Sigmoid colon (tissue), 7 donors: Measurements from ENCODE around the gene SRSF4. TPM values are rescaled to one million over a fixed set of nuclear protein-coding genes. Genes with fewer than 3 reads are reported as not detected.

ENCODE experiments used
- DNase-seq: peaks from one replicate; pipeline ENCODE4 v3.0.0-alpha.2; 2019
- H3K27ac ChIP-seq, 4 donors: fragments of 200-600 bp; sonication (generic); one replicate each; pipeline ENCODE4 v1.5.1; 2016 to 2019; ENCODE audit warnings: mild to moderate bottlenecking in 1 of 4
- H3K27me3 ChIP-seq, 3 donors: fragments of 200-600 bp; sonication (generic); one replicate each; pipeline ENCODE4 v1.5.1; 2019; ENCODE audit warnings: mild to moderate bottlenecking in 1 of 3
- H3K36me3 ChIP-seq, 4 donors: fragments of 200-600 bp; sonication (generic); one replicate each; pipeline ENCODE4 v1.5.1; 2016 to 2019
- H3K4me1 ChIP-seq, 4 donors: fragments of 200-600 bp; sonication (generic); one replicate each; pipeline ENCODE4 v1.5.1; 2017 to 2019
- H3K4me3 ChIP-seq, 4 donors: fragments of 200-600 bp; sonication (generic); one replicate each; pipeline ENCODE4 v1.5.1; 2017 to 2019; ENCODE audit warnings: mild to moderate bottlenecking in 2 of 4, moderate library complexity in 1 of 4
- H3K9me3 ChIP-seq, 4 donors: fragments of 200-600 bp in 3 of 4; sonication (generic) in 3 of 4; one replicate each; pipeline versions ENCODE4 v1.5.1 to v1.6.1; 2013 to 2019
- EP300 ChIP-seq, 4 donors: sonication (generic); formaldehyde crosslinking; IDR thresholded peaks; one replicate each; pipeline ENCODE4 v1.6.1; 2017; ENCODE audit warnings: antibody characterized with exemption in 4 of 4
- POLR2A ChIP-seq, 2 donors: fragments of 450-650 bp; IDR thresholded peaks; one replicate each; pipeline ENCODE4 v1.6.1; 2016; ENCODE audit warnings: antibody characterized with exemption in 2 of 2, mild to moderate bottlenecking in 2 of 2, moderate library complexity in 2 of 2
- POLR2AphosphoS5 ChIP-seq, 4 donors: sonication (generic); formaldehyde crosslinking; IDR thresholded peaks; one replicate each; pipeline ENCODE4 v1.6.1; 2017; ENCODE audit warnings: antibody characterized with exemption in 4 of 4
- WGBS, 2 donors: extraction: QIAGEN DNeasy Blood & Tissue Kit; methylation state at CpG; one replicate each; pipeline ENCODE4 v1.1.7; 2013; 5-methylcytosine and 5-hydroxymethylcytosine counted together
- intact Hi-C: fragments of 100-400 bp; cut with DNase I; formaldehyde crosslinking; loops from one replicate; pipeline ENCODE4 v1.15.1; 2023
- polyA plus RNA-seq, 3 donors: library from polyadenylated mRNA; stranded (reverse); fragments of 200-250 nt; gene quantifications; one replicate each; pipeline ENCODE4 v1.2.3, GENCODE V29; 2013
- total RNA-seq, 4 donors: library from RNA; depleted of rRNA; stranded (reverse); fragments of >200 nt; gene quantifications; one replicate each; pipeline ENCODE4 v1.1.0, GENCODE V29; 2016
- TF ChIP-seq, protein P1 (sequence below), 4 experiments: fragments of 450-650 bp in 3 of 4; fragments of 200-600 bp in 1 of 4; IDR thresholded peaks; one replicate each; pipeline ENCODE4 v1.5.1; 2016 to 2019; ENCODE audit warnings: antibody characterized with exemption in 4 of 4, mild to moderate bottlenecking in 3 of 4, moderate library complexity in 2 of 4
- donor health status: healthy with polysubstance abuse.
- donor health status: Bipolar disorder and iron deficiency.
- donor health status: healthy.

Gene SRSF4
- total and polyA plus RNA-seq, 7 donors = 41.4 to 110 (median 80.3) TPM

DNA sequence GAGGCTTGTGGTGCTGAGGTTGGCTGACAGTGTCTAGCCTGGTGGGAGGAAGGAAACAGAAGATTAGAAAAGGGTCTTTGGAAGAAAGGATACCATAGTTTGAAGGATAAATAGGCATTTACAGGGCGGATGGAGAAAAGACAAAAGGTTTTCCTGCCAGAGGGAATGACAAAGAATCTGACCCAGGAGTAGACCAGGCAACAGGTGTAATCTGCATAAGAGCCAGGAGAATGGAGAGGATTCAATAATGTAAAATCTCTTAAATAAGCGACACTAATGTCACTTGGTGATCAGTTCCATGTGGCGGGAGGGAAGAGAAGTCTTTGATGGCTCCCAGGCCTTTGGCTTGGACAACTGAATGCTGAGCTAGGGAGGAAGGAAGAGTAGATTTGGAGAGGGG is 39.6 kb upstream of the SRSF4 start:
- Histone ChIP-seq H3K27me3 (no peaks in the 10 kb centered on the region), H3K9me3 (no peaks in the 10 kb centered on the region), H3K27ac (no peak overlapping the region), H3K4me1 (no peaks in the 10 kb centered on the region), H3K36me3 (peaks cover 0 to 38% (median 3%) of the 10 kb centered on the region in 4 donors), H3K4me3 (no peak overlapping the region)
- no peak for DNase-seq
- 95% methylated on average over 3 of the region's 3 CpGs for WGBS, 2 donors
- TF ChIP-seq EP300 (IDR thresholded peaks at IDR 0.05) (no peak), POLR2AphosphoS5 (IDR thresholded peaks at IDR 0.05) (no peak), POLR2A (IDR thresholded peaks at IDR 0.05) (no peak)
- TF ChIP-seq, protein P1, sequence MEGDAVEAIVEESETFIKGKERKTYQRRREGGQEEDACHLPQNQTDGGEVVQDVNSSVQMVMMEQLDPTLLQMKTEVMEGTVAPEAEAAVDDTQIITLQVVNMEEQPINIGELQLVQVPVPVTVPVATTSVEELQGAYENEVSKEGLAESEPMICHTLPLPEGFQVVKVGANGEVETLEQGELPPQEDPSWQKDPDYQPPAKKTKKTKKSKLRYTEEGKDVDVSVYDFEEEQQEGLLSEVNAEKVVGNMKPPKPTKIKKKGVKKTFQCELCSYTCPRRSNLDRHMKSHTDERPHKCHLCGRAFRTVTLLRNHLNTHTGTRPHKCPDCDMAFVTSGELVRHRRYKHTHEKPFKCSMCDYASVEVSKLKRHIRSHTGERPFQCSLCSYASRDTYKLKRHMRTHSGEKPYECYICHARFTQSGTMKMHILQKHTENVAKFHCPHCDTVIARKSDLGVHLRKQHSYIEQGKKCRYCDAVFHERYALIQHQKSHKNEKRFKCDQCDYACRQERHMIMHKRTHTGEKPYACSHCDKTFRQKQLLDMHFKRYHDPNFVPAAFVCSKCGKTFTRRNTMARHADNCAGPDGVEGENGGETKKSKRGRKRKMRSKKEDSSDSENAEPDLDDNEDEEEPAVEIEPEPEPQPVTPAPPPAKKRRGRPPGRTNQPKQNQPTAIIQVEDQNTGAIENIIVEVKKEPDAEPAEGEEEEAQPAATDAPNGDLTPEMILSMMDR (IDR thresholded peaks at IDR 0.05) = no peak
- intact Hi-C loops = no loop called here

DNA sequence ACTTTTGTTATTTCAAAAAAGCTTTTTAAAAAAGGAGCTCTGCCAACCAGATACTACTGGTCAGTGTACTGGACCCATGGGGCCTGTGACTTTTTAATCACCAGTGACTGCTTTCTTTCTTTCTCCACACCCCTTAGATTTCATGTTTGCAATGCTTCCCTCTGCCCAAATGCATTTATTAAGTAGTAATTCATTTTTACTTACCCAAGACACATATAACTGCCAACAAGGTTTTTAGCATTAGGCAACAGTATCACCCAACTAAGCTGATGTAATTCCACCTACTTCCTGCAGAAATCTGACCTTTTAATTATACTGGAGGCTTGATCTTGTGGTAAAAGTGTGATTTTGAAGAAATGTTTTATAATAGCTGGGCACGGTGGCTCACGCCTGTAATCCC is 36.5 kb upstream of the SRSF4 start:
- TF ChIP-seq, protein P1 (IDR thresholded peaks at IDR 0.05) = no peak
- no peak for TF ChIP-seq POLR2A (IDR thresholded peaks at IDR 0.05)
- TF ChIP-seq POLR2AphosphoS5 (IDR thresholded peaks at IDR 0.05) = no peak
- no peak for TF ChIP-seq EP300 (IDR thresholded peaks at IDR 0.05)
- Histone ChIP-seq H3K4me3 (no peak overlapping the region), H3K36me3 (peaks cover 0 to 53% (median 11%) of the 10 kb centered on the region in 4 donors), H3K27ac (no peak overlapping the region), H3K9me3 (no peaks in the 10 kb centered on the region), H3K27me3 (no peaks in the 10 kb centered on the region), H3K4me1 (no peaks in the 10 kb centered on the region)
- 71 to 90% methylated on average over 2 of the region's 2 CpGs for WGBS, 2 donors
- no peak for DNase-seq
- intact Hi-C loops = no loop called here

DNA sequence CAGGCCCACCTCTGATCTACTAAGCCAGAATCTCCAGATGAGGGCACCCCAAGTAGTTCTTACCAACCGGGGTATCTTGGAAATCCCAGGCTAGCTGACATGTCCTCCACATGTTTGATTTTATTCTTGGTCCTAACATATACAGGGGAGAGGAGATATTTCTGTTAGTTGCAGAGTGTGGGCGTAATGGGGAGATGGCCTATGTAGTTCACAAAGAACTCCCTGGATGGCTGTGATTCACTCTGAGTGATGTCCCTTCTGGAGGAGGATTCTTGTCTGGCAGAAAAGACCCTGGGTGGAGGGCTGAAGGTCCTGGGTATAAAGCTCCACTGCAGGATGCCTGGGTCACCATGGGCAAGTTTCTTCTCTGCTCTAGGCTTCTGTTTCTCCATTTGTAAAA is 35.9 kb upstream of the SRSF4 start:
- no peak overlapping the region for H3K4me3 ChIP-seq
- no peaks in the 10 kb centered on the region for H3K27me3 ChIP-seq
- H3K36me3 ChIP-seq = peaks cover 0 to 58% (median 11%) of the 10 kb centered on the region in 4 donors
- no peaks in the 10 kb centered on the region for H3K4me1 ChIP-seq
- no peak for DNase-seq
- H3K9me3 ChIP-seq = no peaks in the 10 kb centered on the region
- intact Hi-C loops = no loop called here
- 91 to 94% methylated on average over 2 of the region's 2 CpGs for WGBS, 2 donors
- H3K27ac ChIP-seq = no peak overlapping the region
- TF ChIP-seq, protein P1 (IDR thresholded peaks at IDR 0.05) = no peak
- TF ChIP-seq POLR2A (IDR thresholded peaks at IDR 0.05) = no peak
- TF ChIP-seq EP300 (IDR thresholded peaks at IDR 0.05) = no peak
- no peak for TF ChIP-seq POLR2AphosphoS5 (IDR thresholded peaks at IDR 0.05)

DNA sequence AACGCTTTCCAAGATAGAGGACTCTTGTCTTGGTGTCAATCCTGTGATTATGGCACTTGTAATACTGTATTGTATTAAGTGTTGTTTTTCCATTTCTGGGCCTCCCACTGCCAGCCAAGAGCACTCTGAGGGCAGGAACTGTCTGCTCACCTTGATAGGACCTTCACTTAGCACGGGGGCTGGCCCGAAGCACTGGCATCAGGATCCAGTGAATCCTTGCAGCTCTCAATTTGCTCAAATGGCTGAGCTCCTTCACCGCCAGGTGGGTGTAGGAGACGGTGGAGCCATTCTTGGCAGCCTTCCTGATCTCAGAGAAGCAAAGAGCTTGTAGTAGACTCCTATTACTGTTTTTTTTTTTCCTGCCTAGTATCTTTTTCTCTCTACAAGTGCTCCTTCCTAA is 31.4 kb upstream of the SRSF4 start:
- Histone ChIP-seq H3K36me3 (peaks cover 0 to 73% (median 11%) of the 10 kb centered on the region in 4 donors), H3K27ac (no peak overlapping the region), H3K9me3 (no peaks in the 10 kb centered on the region), H3K4me1 (no peaks in the 10 kb centered on the region), H3K27me3 (no peaks in the 10 kb centered on the region), H3K4me3 (no peak overlapping the region)
- TF ChIP-seq, protein P1 (IDR thresholded peaks at IDR 0.05) = no peak
- TF ChIP-seq POLR2A (IDR thresholded peaks at IDR 0.05) (no peak), EP300 (IDR thresholded peaks at IDR 0.05) (no peak), POLR2AphosphoS5 (IDR thresholded peaks at IDR 0.05) (no peak)
- intact Hi-C loops = no loop called here
- no peak for DNase-seq
- WGBS, 2 donors = 94 to 95% methylated on average over 5 of the region's 5 CpGs
